HCT116 (cell line): ENCODE results near the gene PNMA6E.

ENCODE experiments used
- SP1 ChIP-seq: IDR thresholded peaks from 2 replicates; pipeline ENCODE4 v1.6.1; 2012; ENCODE audit warnings: low read depth
- TF ChIP-seq, protein P1 (sequence below), 3 experiments: fragments of 200-600 bp in 1 of 3; sonication (generic) in 1 of 3; IDR thresholded peaks in 2 of 3; conservative IDR thresholded peaks in 1 of 3; 2 replicates each; pipeline ENCODE4 v1.5.1; 2012 to 2017; ENCODE audit warnings: low read depth in 2 of 3, low read length in 2 of 3, antibody characterized with exemption in 1 of 3, borderline replicate concordance in 1 of 3, control low read depth in 1 of 3, mild to moderate bottlenecking in 1 of 3, mixed read lengths in 1 of 3, mixed run types in 1 of 3, moderate library complexity in 1 of 3; ENCODE audit not compliant: insufficient read depth in 1 of 3

DNA sequence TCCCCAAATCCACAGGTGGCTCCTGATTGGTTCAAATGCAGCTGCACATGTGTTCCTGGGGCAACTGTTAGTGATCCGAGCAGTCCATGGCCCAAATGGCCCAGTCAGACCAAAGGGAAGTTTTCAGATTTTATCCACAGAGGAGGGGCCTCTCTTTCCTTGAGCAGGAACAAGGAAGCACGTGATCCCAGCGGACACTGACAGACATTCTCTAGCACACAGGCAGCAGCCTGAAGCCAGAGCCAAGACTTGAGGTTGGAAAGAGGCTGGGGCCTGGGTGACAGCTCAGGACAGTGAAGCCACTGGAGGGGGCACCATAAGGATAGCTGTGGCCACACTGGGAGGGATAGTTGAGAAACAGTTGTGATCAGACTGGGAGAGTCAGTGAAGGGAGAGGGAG lies 6.6 kb upstream of the PNMA6E start:
- TF ChIP-seq SP1 = no peak
- TF ChIP-seq, protein P1, sequence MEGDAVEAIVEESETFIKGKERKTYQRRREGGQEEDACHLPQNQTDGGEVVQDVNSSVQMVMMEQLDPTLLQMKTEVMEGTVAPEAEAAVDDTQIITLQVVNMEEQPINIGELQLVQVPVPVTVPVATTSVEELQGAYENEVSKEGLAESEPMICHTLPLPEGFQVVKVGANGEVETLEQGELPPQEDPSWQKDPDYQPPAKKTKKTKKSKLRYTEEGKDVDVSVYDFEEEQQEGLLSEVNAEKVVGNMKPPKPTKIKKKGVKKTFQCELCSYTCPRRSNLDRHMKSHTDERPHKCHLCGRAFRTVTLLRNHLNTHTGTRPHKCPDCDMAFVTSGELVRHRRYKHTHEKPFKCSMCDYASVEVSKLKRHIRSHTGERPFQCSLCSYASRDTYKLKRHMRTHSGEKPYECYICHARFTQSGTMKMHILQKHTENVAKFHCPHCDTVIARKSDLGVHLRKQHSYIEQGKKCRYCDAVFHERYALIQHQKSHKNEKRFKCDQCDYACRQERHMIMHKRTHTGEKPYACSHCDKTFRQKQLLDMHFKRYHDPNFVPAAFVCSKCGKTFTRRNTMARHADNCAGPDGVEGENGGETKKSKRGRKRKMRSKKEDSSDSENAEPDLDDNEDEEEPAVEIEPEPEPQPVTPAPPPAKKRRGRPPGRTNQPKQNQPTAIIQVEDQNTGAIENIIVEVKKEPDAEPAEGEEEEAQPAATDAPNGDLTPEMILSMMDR (IDR thresholded peaks at IDR 0.05 in 2 of 3, conservative IDR thresholded peaks at IDR 0.05 in 1 of 3; ENCODE audit: borderline replicate concordance in 1 of 3, insufficient read depth in 1 of 3, low read depth in 2 of 3, low read length in 2 of 3) = no peak
